Loucy (cell line): ENCODE data around the gene PGC.
A peak's percentile ranks its signal among the peaks of the same experiment; 100 is the strongest.

Experiments
- H2AFZ ChIP-seq: fragments of 200-600 bp; sonication (generic); 2 replicates; pipeline ENCODE4 v1.6.0; 2016; ENCODE audit warnings: antibody characterized with exemption, mild to moderate bottlenecking, low read length, moderate library complexity
- H3F3A ChIP-seq: fragments of 200-600 bp; 2 replicates; pipeline ENCODE4 v1.6.0; 2016; ENCODE audit warnings: antibody characterized with exemption, low read depth, mild to moderate bottlenecking
- H3K27me3 ChIP-seq: fragments of 200-600 bp; sonication (generic); 2 replicates; pipeline ENCODE4 v1.6.1; 2014; ENCODE audit warnings: low read length, mild to moderate bottlenecking; ENCODE audit not compliant: insufficient read depth, poor library complexity, severe bottlenecking
- H3K36me3 ChIP-seq: fragments of 200-600 bp; sonication (generic); 2 replicates; pipeline ENCODE4 v1.6.1; 2016; ENCODE audit warnings: low read length; ENCODE audit not compliant: insufficient read depth
- H3K4me1 ChIP-seq: fragments of 200-600 bp; sonication (generic); 2 replicates; pipeline ENCODE4 v1.5.1; 2014; ENCODE audit warnings: low read length, mild to moderate bottlenecking; ENCODE audit not compliant: insufficient read depth, poor library complexity, severe bottlenecking
- H3K4me2 ChIP-seq: fragments of 200-600 bp; sonication (generic); 2 replicates; pipeline ENCODE4 v1.6.0; 2014; ENCODE audit warnings: antibody characterized with exemption, low read length, low read depth, mild to moderate bottlenecking; ENCODE audit not compliant: poor library complexity, severe bottlenecking
- H3K4me3 ChIP-seq: fragments of 200-600 bp; sonication (generic); 2 replicates; pipeline ENCODE4 v1.5.1; 2014; ENCODE audit warnings: low read length, mild to moderate bottlenecking, mixed read lengths; ENCODE audit not compliant: poor library complexity, severe bottlenecking
- H3K79me2 ChIP-seq: fragments of 200-600 bp; sonication (generic); 2 replicates; pipeline ENCODE4 v1.6.1; 2014; ENCODE audit warnings: low read length; ENCODE audit not compliant: insufficient read depth
- H3K9ac ChIP-seq: fragments of 200-600 bp; sonication (generic); 2 replicates; pipeline ENCODE4 v1.6.0; 2014; ENCODE audit warnings: mild to moderate bottlenecking, low read depth, low read length, moderate library complexity; ENCODE audit not compliant: poor library complexity, severe bottlenecking
- H3K9me2 ChIP-seq: fragments of 200-600 bp; sonication (generic); replicated peaks from 2 replicates; pipeline ENCODE4 v1.6.1; 2016; ENCODE audit warnings: low read depth, low read length, mixed read lengths
- H3K9me3 ChIP-seq: fragments of 200-600 bp; sonication (generic); 2 replicates; pipeline ENCODE4 v1.6.1; 2014; ENCODE audit warnings: mild to moderate bottlenecking, antibody characterized with exemption, low read length, low read depth; ENCODE audit not compliant: insufficient read depth
- H4K20me1 ChIP-seq: fragments of 200-600 bp; sonication (generic); 2 replicates; pipeline ENCODE4 v1.6.0; 2014; ENCODE audit warnings: antibody characterized with exemption, low read length, mild to moderate bottlenecking; ENCODE audit not compliant: insufficient read depth, poor library complexity, severe bottlenecking
- EZH2phosphoT487 ChIP-seq: fragments of 200-600 bp; IDR thresholded peaks from 2 replicates; pipeline ENCODE4 v1.6.1; 2018; ENCODE audit warnings: antibody characterized with exemption, mild to moderate bottlenecking, moderate library complexity, borderline replicate concordance
- TF ChIP-seq, protein P1 (sequence below): fragments of 200-600 bp; sonication (generic); conservative IDR thresholded peaks from 2 replicates; pipeline ENCODE4 v1.5.1; 2014; ENCODE audit warnings: mild to moderate bottlenecking, antibody characterized with exemption, low read length

The PGC gene

GRCh38 chr6:41732591-41733359, 14.4 kb downstream of the PGC start:
- H3K9me3 ChIP-seq: no peaks in the 10 kb centered on the region
- H3K36me3 ChIP-seq: no peaks in the 10 kb centered on the region
- H3K79me2 ChIP-seq: peaks cover 8% of the 10 kb centered on the region; the same call in 1 of the 2 replicates
- H3K9ac ChIP-seq: peak overlapping the region; percentile 63
- no peaks in the 10 kb centered on the region for H4K20me1 ChIP-seq
- H3K27me3 ChIP-seq: no peaks in the 10 kb centered on the region
- H3K4me2 ChIP-seq: peak overlapping the region; percentile 75
- H2AFZ ChIP-seq: no peak overlapping the region
- no peak for TF ChIP-seq EZH2phosphoT487
- TF ChIP-seq, protein P1, sequence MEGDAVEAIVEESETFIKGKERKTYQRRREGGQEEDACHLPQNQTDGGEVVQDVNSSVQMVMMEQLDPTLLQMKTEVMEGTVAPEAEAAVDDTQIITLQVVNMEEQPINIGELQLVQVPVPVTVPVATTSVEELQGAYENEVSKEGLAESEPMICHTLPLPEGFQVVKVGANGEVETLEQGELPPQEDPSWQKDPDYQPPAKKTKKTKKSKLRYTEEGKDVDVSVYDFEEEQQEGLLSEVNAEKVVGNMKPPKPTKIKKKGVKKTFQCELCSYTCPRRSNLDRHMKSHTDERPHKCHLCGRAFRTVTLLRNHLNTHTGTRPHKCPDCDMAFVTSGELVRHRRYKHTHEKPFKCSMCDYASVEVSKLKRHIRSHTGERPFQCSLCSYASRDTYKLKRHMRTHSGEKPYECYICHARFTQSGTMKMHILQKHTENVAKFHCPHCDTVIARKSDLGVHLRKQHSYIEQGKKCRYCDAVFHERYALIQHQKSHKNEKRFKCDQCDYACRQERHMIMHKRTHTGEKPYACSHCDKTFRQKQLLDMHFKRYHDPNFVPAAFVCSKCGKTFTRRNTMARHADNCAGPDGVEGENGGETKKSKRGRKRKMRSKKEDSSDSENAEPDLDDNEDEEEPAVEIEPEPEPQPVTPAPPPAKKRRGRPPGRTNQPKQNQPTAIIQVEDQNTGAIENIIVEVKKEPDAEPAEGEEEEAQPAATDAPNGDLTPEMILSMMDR: no peak
- H3F3A ChIP-seq: no peaks in the 10 kb centered on the region
- no peaks in the 10 kb centered on the region for H3K9me2 ChIP-seq
- H3K4me1 ChIP-seq: peaks cover 52% of the 10 kb centered on the region
- H3K4me3 ChIP-seq: peak overlapping the region; percentile 72

DNA sequence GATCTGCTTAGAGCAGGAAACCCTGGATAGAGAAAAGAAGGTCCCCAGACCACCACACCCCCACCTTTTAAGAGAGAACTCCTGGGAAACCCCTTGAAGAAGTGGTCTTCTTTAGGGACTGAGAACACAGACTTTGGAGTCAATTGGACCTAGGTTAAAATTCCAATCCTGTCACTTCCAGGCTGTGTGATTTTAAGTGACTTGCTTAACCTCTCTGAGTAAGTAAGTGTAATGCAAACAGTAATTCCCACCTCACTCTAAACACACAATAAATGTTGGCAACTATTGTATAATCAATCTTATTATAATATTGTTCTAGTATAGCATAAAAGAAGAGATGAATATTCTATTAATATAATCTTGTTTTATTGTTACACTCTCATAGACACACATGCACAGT, 15.0 kb downstream of the PGC start:
- Histone ChIP-seq H2AFZ (no peak overlapping the region), H3K79me2 (peaks cover 8% of the 10 kb centered on the region; the same call in 1 of the 2 replicates), H3K4me3 (peak overlapping the region; percentile 72), H3F3A (no peaks in the 10 kb centered on the region), H3K4me2 (peak overlapping the region; percentile 75), H3K9me2 (no peaks in the 10 kb centered on the region), H4K20me1 (no peaks in the 10 kb centered on the region), H3K27me3 (no peaks in the 10 kb centered on the region), H3K4me1 (peaks cover 52% of the 10 kb centered on the region), H3K9ac (no peak overlapping the region), H3K9me3 (no peaks in the 10 kb centered on the region), H3K36me3 (no peaks in the 10 kb centered on the region)
- TF ChIP-seq, protein P1: no peak
- no peak for TF ChIP-seq EZH2phosphoT487

GRCh38 chr6:41731561-41732086, 15.6 kb downstream of the PGC start:
- Histone ChIP-seq H3K9me3 (no peaks in the 10 kb centered on the region), H3K79me2 (peaks cover 8% of the 10 kb centered on the region; the same call in 1 of the 2 replicates), H3K4me3 (peak overlapping the region; percentile 20), H2AFZ (no peak overlapping the region), H4K20me1 (no peaks in the 10 kb centered on the region), H3K27me3 (no peaks in the 10 kb centered on the region), H3K9me2 (no peaks in the 10 kb centered on the region), H3K4me1 (peaks cover 56% of the 10 kb centered on the region), H3K36me3 (no peaks in the 10 kb centered on the region), H3F3A (no peaks in the 10 kb centered on the region), H3K4me2 (peak overlapping the region; percentile 75), H3K9ac (no peak overlapping the region)
- TF ChIP-seq, protein P1: no peak
- no peak for TF ChIP-seq EZH2phosphoT487
